AG08395 (cell line): Measurements from ENCODE around the gene DES.

Source experiments
- DNase-seq: peaks from one replicate; pipeline ENCODE4 v3.0.0; 2012; ENCODE audit warnings: mixed read lengths, low spot score

DES gene

GRCh38 chr2:219475278-219475677 lies 57.1 kb downstream of the DES start:
- no peak for DNase-seq

GRCh38 chr2:219475697-219476651 lies 57.8 kb downstream of the DES start:
- DNase-seq, result peak; percentile 45
